Keratinocyte (primary cell): ENCODE data around the gene DTNB.

Experiments
- CTCF ChIP-seq, 3 experiments: IDR thresholded peaks in 1 of 3; conservative IDR thresholded peaks in 1 of 3; optimal IDR thresholded peaks in 1 of 3; 2 replicates in 2 of 3; 3 replicates in 1 of 3; pipeline versions ENCODE3 to v1.5.1; 2011; ENCODE audit warnings: low read length in 3 of 3, mild to moderate bottlenecking in 3 of 3, moderate library complexity in 2 of 3, control low read depth in 1 of 3, inconsistent platforms in 1 of 3; ENCODE audit not compliant: insufficient read depth in 2 of 3; ENCODE audit errors: extremely low read depth in 1 of 3
- EZH2 ChIP-seq: IDR thresholded peaks from one replicate; pipeline ENCODE4 v1.6.1; 2012; ENCODE audit warnings: inconsistent platforms, mild to moderate bottlenecking, low read length, moderate library complexity

- TF ChIP-seq CTCF (optimal IDR thresholded peaks at IDR 0.05 in 1 of 3, IDR thresholded peaks at IDR 0.05 in 1 of 3, conservative IDR thresholded peaks at IDR 0.05 in 1 of 3; ENCODE audit: extremely low read depth in 1 of 3, insufficient read depth in 2 of 3, low read length in 3 of 3) (no peak), EZH2 (no peak)
Measured at GRCh38 chr2:25534455-25534854, 138.9 kb downstream of the DTNB start.
